GM12864 (cell line): ENCODE results near the gene CYP26A1.

Source experiments
- DNase-seq: peaks from one replicate; pipeline ENCODE4 v3.0.0-alpha.2; 2011; ENCODE audit warnings: low read depth
- H3K4me3 ChIP-seq: 2 replicates; pipeline ENCODE4 v1.5.1; 2011; ENCODE audit warnings: mild to moderate bottlenecking, low read depth, low read length, control low read depth
- TF ChIP-seq, protein P1 (sequence below): IDR thresholded peaks from 2 replicates; pipeline ENCODE4 v1.5.1; 2011; ENCODE audit warnings: low read depth, mild to moderate bottlenecking, moderate library complexity, low read length, control low read depth, inconsistent platforms; ENCODE audit errors: missing control alignments

Gene CYP26A1

DNA sequence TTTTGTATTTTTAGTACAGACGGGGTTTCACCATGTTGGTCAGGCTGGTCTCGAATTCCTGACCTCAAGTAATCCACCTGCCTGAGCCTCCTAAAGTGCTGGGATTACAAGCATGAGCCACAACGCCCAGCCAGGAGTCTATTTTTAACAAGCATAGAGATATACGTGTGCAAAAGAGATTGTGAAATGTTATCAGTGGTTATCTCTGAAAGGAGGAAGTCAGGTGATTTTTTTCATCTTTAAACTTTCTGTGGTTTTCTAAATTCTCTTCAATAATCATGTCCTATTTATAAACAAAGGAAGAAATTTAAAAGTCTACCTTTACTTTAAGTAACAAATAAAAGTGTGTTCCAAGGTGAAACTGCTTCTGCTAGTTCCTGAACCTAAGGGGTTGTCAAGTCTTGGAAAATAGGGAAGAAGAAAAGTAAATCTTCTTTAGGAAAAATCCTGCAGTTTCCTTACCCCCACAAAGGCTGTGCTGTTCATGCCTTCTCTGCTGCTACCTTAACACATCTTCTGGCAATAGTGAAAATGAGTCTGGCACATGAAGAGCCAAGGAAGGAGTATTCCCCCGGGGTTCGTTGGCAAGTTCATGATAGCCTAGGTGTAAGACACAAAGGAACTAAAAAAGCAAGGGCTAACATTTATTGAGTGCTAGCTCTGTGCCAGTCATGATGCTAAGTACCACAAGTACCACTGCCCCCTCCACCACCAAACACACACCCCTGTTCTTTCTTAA, 51.1 kb downstream of the CYP26A1 start:
- TF ChIP-seq, protein P1, sequence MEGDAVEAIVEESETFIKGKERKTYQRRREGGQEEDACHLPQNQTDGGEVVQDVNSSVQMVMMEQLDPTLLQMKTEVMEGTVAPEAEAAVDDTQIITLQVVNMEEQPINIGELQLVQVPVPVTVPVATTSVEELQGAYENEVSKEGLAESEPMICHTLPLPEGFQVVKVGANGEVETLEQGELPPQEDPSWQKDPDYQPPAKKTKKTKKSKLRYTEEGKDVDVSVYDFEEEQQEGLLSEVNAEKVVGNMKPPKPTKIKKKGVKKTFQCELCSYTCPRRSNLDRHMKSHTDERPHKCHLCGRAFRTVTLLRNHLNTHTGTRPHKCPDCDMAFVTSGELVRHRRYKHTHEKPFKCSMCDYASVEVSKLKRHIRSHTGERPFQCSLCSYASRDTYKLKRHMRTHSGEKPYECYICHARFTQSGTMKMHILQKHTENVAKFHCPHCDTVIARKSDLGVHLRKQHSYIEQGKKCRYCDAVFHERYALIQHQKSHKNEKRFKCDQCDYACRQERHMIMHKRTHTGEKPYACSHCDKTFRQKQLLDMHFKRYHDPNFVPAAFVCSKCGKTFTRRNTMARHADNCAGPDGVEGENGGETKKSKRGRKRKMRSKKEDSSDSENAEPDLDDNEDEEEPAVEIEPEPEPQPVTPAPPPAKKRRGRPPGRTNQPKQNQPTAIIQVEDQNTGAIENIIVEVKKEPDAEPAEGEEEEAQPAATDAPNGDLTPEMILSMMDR = no peak
- H3K4me3 ChIP-seq = no peak overlapping the region
- no peak for DNase-seq

DNA sequence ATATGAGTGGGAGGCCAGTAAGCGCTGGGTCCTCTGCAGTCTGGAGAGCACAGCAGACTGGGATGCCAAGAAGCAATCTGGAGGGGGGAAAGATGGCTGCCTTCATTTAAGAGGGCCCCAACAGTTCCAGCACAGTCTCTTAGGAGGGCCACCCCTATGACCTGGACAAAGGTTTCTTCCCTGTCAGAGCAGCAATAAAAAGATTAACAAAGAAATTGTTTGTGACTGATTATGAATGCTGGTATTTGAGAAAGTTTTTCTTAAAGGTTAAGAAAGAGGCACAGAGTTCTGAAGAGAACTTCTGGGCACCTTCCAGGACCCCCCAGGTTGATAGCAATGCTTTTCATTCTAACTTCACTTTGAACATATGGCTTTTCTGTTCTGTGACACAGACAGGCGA, 52.3 kb downstream of the CYP26A1 start:
- TF ChIP-seq, protein P1 = no peak
- no peak for DNase-seq
- no peak overlapping the region for H3K4me3 ChIP-seq

DNA sequence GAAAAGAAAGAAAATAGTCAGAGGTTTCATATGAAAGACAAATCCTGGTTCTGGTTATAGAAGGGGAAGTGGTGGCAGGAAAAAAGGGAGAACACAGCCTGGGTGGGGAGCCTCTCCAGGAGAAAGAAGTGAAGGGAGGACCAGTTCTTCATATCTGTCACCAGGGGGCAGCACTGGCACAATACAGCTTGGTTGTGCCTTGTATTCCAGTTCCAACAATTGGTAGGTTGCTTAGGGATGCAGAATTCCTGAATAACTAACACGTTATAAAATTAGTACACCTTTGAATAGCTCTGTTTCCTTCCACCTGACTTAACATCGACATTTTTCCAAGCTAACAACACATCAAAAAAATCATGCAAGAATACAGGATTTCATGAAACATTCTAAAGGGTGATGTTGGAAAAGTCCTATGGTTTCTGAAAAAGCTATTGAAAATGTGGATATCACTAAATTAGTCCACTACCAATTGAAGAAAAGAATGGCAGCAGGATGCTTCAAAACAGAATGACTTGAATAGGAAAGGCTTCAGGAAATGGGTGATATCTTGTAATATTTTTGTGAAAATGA, 52.9 kb downstream of the CYP26A1 start:
- DNase-seq = no peak
- TF ChIP-seq, protein P1 = peak; percentile 58
- H3K4me3 ChIP-seq = no peak overlapping the region
